ENCODE measurements around the gene NPFF. TPM values are rescaled to one million over a fixed set of nuclear protein-coding genes. Genes with fewer than 3 reads are reported as not detected.
"Not testable (repeated sequence)": the region's sequence is repeated elsewhere in the genome, so short reads cannot be mapped to it uniquely, and the experiment has no call there.

NPFF gene
- total RNA-seq, 2 donors from 2014 or later, result not detected

DNA sequence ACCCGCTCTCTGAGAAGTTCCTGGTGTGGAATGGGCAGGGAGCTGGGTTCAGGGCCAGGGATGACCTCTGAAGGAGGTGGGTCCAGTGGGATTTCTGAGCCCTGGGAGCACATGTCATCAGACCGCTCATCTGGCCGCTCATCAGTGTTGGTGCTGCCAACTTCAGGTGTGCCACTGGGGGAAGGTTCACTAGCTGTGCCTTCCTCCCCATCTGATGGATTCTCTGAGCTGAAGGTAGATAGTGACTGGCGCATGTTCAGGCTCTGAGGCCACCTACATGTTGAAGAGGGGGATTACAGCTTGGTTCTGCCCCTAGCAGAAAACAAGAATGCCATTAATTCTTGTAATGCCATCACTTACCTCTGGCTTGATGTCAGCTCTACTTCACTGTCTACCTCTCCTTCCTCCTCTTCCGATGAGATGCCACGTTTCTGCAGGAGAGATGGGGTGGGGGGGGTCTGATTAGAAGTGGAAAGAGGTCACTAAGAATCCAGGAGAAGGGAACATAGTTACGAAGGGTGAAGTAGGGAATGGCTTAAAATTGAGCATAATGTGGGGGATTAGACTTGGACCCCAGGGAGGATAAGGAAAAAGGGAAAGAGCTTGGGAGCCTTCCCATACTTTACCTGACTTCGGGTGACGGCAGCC, 25.2 kb downstream of the NPFF start:
- Histone ChIP-seq H3K36me3 (peaks cover 0 to 9% of the 10 kb centered on the region in 2 donors), H3K4me1 (replicated peaks) (no peaks in the 10 kb centered on the region), H3K9me3 (no peaks in the 10 kb centered on the region), H3K27me3 (replicated peaks; ENCODE audit: insufficient read depth) (no peaks in the 10 kb centered on the region), H3K27ac (no peak overlapping the region), H3K4me3 (no peak overlapping the region)
- WGBS, result 73% methylated on average over 9 of the region's 9 CpGs
- TF ChIP-seq POLR2A (IDR thresholded peaks at IDR 0.05) (no peak), POLR2AphosphoS5 (IDR thresholded peaks at IDR 0.05) (no peak), CTCF (IDR thresholded peaks at IDR 0.05) (no peak)
- no peak for DNase-seq (ENCODE audit: low spot score)
- intact Hi-C loops (cut with DNase I), result no loop called here

- 65% methylated on average over 6 of the region's 6 CpGs for WGBS
- DNase-seq (ENCODE audit: low spot score); H3K27ac ChIP-seq; intact Hi-C loops (cut with DNase I); H3K9me3 ChIP-seq; H3K27me3 ChIP-seq (replicated peaks; ENCODE audit: insufficient read depth); H3K36me3 ChIP-seq; H3K4me1 ChIP-seq (replicated peaks); H3K4me3 ChIP-seq: not testable (repeated sequence)
Measured at GRCh38 chr12:53481458-53481857, 25.8 kb downstream of the NPFF start.

DNA sequence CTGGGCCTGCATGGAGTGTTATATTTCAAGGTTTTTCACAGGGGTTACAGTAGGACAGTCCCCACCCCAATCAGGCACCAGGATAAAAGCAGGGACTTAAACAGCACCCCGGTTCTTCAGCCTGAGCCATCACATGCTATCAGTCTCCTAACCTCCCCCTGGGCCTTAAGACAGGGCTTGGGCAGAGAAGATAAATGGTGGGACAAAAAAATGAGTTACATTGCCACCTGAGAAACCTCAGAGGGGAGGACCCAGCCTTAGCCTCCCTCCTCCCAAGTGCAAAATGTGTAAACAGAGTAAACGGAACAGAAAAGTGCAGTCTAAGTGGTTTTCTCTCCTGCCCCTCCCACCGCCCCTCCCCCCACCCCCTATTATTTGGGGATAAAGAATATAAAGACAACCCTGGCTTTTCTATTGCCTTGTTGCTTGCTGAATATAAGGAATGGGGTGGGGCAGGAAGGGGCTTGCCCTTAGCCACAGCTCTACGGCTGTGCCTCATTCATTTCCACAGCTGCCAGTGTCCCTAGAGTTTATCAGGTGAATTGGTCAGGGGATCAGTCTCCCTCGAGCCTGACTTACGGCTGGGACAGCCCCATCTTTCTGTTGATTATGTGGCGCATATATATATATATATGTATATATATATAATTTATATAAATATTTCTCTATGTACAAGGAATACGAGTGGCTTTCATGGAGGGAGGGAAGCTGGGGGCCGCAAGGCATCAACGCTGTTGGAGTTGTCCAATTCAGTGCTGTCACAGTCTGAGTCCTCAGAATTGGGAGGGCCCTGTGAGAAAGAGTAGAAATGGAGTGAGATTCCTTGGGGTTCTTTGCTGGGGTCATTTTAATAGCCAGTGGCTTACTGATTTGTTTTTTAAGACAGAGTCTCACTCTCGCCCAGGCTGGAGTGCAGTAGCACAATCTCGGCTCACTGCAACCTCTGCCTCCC, 26.5 kb downstream of the NPFF start:
- 70% methylated on average over 12 of the region's 12 CpGs for WGBS
- intact Hi-C loops (cut with DNase I), result no loop called here
- Histone ChIP-seq H3K36me3 (peaks cover 4 to 9% of the 10 kb centered on the region in 2 donors), H3K4me1 (replicated peaks) (peaks cover 2% of the 10 kb centered on the region), H3K27me3 (replicated peaks; ENCODE audit: insufficient read depth) (no peaks in the 10 kb centered on the region), H3K4me3 (no peak overlapping the region), H3K27ac (no peak overlapping the region), H3K9me3 (no peaks in the 10 kb centered on the region)
- no peak for DNase-seq (ENCODE audit: low spot score)
- TF ChIP-seq CTCF (IDR thresholded peaks at IDR 0.05), result no peak
- TF ChIP-seq POLR2AphosphoS5 (IDR thresholded peaks at IDR 0.05), result no peak
- no peak for TF ChIP-seq POLR2A (IDR thresholded peaks at IDR 0.05)

- H3K27ac ChIP-seq, result no peak overlapping the region
- no peaks in the 10 kb centered on the region for H3K9me3 ChIP-seq
- H3K36me3 ChIP-seq, result peaks cover 8 to 9% of the 10 kb centered on the region in 2 donors
- no peak overlapping the region for H3K4me3 ChIP-seq
- no peak for DNase-seq (ENCODE audit: low spot score)
- intact Hi-C loops (cut with DNase I), result no loop called here
- no peak for TF ChIP-seq POLR2A (IDR thresholded peaks at IDR 0.05)
- no peak for TF ChIP-seq CTCF (IDR thresholded peaks at IDR 0.05)
- TF ChIP-seq POLR2AphosphoS5 (IDR thresholded peaks at IDR 0.05), result no peak
- WGBS, result 70% methylated on average over 5 of the region's 5 CpGs
- H3K4me1 ChIP-seq (replicated peaks), result peaks cover 5% of the 10 kb centered on the region
- no peaks in the 10 kb centered on the region for H3K27me3 ChIP-seq (replicated peaks; ENCODE audit: insufficient read depth)
Measured at GRCh38 chr12:53479331-53479730, 28.0 kb downstream of the NPFF start.

DNA sequence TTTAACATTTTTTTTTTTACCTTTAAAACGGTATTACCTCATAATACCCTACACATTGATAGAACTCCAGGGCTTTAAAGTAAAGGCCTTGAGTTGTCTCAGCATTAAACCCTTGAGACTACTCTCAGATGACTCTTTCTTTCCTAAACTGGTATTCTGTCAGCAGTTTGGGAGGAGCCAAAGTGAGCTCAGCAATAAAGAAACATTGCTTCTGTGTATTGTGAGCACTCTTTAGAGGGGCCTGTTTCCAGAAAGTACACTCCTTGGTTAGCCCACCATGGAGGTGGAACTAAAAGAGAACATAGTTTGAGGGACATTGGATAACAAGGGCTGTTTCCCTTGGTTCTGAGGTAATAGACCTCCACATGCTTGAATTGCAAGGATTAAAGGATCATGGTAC, 28.4 kb downstream of the NPFF start:
- 40% methylated on average over 1 of the region's 1 CpG for WGBS
- Histone ChIP-seq H3K9me3 (no peaks in the 10 kb centered on the region), H3K4me3 (no peak overlapping the region), H3K27me3 (replicated peaks; ENCODE audit: insufficient read depth) (no peaks in the 10 kb centered on the region), H3K27ac (no peak overlapping the region), H3K36me3 (peaks cover 8 to 9% of the 10 kb centered on the region in 2 donors), H3K4me1 (replicated peaks) (peaks cover 9% of the 10 kb centered on the region)
- intact Hi-C loops (cut with DNase I), result no loop called here
- TF ChIP-seq POLR2AphosphoS5 (IDR thresholded peaks at IDR 0.05) (no peak), CTCF (IDR thresholded peaks at IDR 0.05) (no peak), POLR2A (IDR thresholded peaks at IDR 0.05) (no peak)
- no peak for DNase-seq (ENCODE audit: low spot score)
